Fibroblast of the conjunctiva (primary cell): Measurements from ENCODE around the gene CGB3.

ENCODE experiments used
- DNase-seq: peaks from one replicate; pipeline ENCODE4 v3.0.0-alpha.2; 2010; ENCODE audit warnings: low read depth

CGB3 gene

DNA sequence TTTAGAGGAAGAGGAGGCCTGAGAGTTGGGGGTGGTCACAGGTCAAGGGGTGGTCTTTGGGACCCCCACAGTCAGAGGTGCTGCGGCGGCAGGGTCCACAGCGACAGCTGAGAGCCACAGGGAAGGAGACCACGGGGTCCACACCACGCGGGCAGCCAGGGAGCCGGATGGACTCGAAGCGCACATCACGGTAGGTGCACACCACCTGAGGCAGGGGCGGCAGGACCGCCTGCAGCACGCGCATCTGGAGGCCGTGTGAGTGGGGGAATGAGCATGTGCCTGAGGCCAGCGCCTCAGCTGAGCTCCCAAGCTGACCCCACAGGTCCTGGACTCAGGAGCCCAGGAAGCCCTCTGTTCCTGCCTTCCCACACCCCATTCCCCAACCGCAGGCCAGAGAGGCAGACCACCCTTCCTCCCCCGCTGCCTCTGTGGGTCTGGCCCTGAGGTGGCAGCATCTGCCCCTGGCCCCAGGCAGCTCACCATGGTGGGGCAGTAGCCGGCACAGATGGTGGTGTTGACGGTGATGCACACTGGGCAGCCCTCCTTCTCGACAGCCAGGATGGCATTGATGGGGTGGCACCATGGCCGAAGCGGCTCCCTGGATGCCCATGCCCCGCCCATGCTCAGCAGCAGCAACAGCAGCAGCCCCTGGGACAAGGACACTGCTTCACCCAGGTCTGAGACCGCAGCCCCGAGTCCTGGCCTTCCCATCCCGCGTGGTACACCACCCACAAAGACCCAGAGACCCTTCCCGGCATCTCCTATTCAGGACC lies 7.9 kb downstream of the CGB3 start:
- DNase-seq = no peak

DNA sequence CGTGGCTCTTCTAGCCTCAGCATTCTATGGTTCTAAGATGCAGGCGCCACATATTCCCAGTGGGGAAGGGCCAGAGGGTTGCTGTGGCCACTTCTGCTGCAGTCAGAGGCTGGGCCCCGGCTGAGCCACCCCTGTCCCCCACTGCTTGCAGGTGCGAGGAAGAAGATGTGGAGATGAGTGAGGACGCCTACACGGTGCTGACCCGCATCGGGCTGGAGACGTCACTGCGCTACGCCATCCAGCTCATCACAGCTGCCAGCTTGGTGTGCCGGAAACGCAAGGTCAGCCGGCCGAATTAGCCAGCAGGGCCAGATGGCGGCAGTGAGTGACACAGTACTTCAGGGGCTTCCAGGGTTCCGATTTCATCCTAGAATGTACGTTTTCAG lies 9.3 kb downstream of the CGB3 start:
- DNase-seq = no peak

- DNase-seq = no peak
These were observed 9.8 kb downstream of the CGB3 start for GRCh38 chr19:49014123-49014869.

- no peak for DNase-seq
These were observed 12.9 kb downstream of the CGB3 start for GRCh38 chr19:49011194-49011593.

DNA sequence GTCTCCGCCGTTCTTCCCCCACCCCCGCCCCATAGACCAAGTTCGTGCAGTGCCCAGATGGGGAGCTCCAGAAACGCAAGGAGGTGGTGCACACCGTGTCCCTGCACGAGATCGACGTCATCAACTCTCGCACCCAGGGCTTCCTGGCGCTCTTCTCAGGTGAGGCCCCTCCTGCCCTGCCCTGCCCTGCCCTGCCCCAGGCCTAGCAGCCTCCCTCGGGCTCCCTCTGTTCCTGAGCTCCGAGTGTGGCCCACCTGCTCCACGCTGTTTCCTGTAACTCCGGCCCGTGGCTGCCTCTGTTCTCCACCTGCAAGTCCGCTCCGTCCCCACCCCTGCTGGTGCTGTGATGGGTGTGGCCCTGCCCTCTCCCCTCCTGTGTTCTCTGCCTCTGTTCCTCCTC lies 13.7 kb downstream of the CGB3 start:
- DNase-seq = no peak

GRCh38 chr19:49009828-49010227 lies 14.3 kb downstream of the CGB3 start:
- DNase-seq = no peak

DNA sequence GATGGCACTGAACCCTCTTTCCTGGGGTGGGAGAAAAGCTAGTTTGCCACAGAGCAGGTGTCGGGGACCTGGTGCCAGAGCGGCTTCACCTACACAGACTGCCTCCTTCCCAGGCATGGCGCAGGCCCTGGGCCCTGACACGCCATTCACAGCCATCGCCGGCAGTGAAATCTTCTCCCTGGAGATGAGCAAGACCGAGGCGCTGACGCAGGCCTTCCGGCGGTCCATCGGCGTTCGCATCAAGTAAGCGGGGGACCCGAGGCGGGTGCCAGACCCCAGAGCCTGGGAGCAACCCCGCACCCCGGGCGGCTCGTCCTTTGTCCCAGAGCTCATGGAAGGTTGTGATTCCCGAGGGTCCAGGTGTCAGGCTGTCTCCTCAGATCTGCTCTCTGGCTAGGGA lies 17.2 kb downstream of the CGB3 start:
- no peak for DNase-seq

DNA sequence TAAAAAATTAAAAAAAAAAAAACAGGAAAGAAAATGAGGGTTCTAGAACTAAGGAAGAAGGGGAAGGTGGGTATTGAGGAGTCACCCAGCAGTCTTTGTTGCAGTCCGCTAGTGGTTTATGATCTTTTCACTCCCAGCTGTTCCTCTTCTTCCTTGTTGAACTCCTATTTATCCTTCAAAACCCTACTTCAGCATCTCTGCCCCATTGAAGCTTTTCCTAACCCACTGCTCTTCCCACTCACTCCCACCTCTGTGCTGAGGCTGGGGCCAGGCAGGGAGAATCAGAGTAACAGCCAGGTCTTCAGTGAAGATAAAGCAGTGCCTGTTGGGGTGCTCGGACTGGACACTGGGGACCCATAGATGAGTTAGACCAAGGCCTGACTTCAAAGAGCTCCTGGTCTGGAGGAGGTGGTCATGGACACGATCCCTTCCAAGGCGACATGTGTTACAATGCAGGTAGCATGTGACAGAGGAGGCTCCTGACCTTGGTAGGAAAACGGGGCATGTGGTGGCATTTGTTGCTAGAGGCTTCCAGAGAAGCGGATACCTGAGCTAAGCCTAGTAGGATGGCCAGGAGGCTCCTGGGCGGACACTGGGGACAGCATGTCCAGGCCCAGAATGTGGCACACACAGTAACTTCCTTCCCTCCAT lies 19.0 kb downstream of the CGB3 start:
- DNase-seq = no peak

DNA sequence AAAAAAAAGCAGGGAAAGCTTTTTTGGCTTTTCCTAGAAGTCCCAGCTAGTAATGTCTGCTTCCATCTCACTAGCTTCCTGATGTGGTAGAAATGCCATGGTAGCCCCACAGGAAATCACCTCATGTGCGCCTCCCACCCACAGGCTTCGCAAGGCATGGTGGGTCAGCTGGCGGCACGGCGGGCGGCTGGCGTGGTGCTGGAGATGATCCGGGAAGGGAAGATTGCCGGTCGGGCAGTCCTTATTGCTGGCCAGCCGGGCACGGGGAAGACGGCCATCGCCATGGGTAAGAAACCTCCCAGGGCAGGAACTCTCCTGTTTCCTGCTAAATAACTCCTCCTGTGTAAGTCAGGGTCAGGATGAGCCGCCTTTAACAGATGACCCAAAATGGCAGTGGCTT lies 20.0 kb downstream of the CGB3 start:
- no peak for DNase-seq

DNA sequence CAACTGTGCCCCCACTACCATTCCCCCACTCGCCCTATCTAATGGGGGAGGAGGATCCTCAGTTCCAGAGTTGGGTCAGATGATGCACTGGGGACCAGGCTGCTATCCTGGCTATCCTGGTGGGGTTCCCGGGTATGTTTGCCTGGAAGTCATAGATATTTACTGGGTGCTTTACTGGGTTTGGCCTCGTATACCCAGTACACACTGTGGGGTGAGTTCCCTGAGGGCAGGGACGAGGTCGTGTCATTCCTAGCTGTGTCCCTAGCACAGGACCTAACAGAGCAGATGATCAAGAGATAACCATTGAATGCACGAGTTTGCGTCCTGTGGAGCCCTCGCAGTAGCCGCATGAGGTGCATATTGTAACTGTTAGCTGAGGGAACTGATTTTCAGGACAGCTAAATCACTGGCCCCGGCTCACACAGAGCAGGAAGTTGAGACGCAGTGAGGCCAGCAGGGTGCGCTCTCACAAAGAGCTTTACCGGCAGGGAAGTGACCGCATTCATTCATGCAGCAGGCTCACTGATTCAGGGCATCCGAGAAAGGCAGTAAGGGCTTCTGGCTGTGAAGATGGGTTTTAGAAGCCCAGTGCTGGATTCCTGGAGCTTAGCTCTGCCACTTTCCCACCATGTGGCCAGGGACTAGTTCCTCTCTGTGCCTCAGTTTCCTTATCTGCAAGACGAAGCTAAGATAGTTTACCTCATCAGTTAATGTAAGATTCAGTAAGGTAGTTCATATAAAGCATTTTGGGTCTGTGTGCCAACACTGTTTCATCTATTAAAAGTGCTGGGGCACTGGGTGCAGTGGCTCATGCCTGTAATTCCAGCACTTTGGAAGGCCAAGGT lies 24.4 kb downstream of the CGB3 start:
- peak; percentile 48 for DNase-seq

GRCh38 chr19:48997972-48998371 lies 26.2 kb downstream of the CGB3 start:
- peak; percentile 24 for DNase-seq

GRCh38 chr19:48994035-48994386 lies 30.1 kb downstream of the CGB3 start:
- no peak for DNase-seq

DNA sequence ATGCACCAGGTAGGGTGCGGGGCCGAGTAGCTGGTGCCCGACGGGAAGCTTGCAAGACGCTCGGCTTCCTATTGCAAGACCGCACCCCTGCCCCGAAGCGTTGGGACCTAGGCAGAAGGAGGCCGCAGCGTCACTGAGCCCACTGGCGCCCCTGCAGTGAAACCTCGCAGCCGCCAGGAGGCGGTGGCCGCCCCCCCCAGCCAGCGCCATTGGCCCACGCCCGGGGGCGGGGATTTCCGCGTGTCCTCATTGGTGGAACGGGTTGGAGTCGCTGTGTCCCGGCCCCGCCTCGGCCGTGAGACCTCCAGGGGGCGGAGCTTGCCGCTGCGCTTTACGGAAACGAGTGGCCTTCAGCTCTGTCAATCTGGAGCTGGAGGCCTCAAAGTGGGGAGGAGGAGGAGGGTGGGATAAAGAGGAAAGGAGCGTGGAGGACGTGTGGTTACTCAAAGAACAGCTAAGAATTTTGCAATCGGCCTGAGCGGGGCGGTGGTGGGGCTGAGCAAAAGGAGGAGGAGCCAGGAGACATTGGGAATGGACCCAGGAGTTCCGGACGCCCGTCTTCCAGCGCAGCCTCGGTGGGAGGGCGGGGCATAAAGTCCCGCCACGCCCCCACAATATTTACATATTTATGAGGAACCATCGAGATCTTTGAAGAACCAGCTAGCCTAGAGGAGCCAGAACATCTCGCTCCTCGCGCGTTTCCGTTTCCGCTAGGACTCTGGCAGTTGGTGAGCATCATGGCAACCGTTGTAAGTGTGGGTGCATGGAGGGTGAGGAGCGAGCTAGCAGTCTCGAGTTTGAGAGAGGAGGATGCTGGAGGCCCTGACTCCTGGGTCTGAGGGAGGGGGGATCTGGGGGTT lies 30.7 kb downstream of the CGB3 start, which contains the start of the genes GYS1 and RUVBL2:
GYS1 (minus strand) TSS at position 135 of the 860 bp plus-strand sequence. CDS start 197 bp downstream, outside the sequence.
RUVBL2 (plus strand) TSS at position 713 of the 860 bp plus-strand sequence; CDS start at position 738, 25 bp downstream.
- DNase-seq = peak; percentile 99

DNA sequence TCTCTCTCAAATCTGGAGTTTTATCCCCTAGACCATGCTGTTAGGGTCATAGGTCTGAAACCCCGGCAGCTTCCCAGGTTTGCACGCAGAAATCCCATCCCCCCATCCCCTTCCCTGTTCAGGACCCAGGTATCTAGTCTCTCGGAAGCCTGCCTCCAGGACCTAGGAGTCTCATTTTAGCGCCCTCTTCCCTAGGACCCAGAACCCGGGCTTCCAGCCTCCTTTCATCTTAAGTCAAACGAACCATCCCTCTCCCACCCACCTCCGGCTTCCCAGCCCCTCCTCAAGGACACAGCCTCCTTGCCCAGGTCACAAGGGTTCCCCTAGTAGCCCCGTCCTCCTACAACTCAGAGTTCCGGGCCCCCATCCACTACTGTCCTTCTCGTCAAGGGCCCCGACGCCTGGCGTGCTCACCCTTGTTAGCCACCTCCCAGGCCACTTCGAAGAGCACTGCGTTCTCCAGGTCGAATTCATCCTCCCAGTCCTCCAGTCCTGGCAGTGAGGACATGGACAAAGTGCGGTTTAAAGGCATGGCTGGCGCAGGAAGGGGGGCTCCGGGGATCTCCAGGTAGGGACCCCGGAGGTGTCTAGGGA lies 31.5 kb downstream of the CGB3 start:
- no peak for DNase-seq

DNA sequence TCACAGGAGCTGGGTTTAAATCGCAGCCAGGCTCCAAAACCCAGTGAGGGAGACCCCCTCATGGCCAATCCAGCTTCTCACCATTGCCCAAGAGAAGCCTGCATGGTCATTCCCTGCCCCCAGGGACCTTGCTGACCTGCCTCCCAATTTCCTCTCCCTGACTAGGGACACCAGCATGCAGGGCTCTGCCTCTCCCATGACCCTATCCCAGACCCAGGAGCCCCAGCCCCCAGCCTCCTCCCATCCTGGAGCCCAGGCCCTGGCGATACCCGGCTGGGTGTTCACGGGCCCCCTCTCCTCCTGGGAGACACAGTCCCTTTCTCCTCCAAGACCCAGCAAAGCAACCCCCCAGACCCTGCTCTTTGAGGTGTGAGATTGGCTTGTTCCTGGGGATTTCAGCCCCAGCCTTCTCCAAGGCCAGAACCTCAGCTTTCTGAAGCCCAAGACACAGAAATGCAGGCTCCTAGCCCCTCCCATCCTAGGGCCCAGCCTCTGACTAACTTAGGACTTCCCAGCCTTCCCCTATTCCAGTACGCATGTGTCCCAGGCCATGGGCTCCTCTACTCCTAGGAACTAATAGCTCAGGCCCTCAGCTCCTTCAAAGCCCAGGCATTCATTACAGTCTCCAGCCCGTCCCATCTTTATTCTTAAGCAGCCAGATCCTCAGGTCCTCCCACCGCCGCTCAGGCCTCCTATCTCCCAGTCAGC lies 32.1 kb downstream of the CGB3 start:
- DNase-seq = peak; percentile 75

GRCh38 chr19:48991011-48991609 lies 33.0 kb downstream of the CGB3 start:
- no peak for DNase-seq

GRCh38 chr19:48990400-48990799 lies 33.7 kb downstream of the CGB3 start:
- no peak for DNase-seq

DNA sequence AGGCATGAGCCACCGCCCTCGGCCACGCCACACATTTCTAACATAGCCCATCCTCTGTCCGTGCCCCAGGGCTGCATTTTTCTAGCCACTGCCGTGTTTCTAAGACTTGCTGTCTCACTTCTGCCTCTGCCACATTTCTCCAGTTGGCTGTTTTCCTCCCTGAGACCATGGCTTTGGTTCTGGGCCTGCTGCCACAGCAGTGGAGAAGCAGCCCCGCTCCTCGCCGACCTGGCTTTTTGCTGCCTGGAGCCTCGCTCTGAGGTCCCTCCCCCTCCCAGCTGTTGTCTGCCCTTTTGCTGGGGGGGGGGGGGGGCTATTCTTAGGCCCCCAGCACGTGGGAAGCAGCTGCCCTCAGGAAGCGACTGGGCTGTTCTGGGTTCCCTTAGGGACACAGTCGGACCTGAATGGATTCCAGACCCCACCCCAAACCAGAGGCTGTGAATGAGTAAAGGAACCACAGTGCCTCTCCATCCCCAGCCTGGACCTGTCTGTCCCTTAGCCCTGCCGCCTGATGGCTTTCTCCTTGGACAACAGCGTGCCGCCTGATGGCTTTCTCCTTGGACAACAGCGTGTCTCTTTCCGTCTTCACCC lies 34.3 kb downstream of the CGB3 start:
- DNase-seq = no peak

DNA sequence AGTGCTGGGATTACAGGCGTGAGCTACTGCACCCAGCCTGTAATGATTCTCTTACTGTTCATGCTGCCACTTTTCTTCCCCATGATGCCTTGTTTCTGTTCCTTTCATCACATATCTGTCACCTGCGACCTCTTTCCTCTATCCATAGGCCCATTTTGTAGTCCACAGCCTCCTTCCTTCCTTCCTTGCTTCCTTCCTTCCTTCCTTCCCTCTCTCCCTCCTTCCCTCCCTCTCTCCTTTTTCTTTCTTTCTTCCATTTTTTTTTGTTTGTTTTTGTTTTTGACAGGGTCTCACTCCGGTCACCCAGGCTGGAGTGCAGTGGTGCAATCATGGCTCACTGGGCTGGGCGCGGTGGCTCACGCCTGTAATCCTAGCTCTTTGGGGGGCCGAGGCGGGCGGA lies 35.3 kb downstream of the CGB3 start:
- no peak for DNase-seq
